HuH-7.5 (cell line): ENCODE measurements around the gene NCR2.
A peak's percentile ranks its signal among the peaks of the same experiment; 100 is the strongest.
"Not testable (repeated sequence)": the region's sequence is repeated elsewhere in the genome, so short reads cannot be mapped to it uniquely, and the experiment has no call there.

Experiments used
- DNase-seq: peaks from one replicate; pipeline ENCODE4 v3.0.0; 2011; ENCODE audit warnings: low spot score

Gene NCR2, protein sequence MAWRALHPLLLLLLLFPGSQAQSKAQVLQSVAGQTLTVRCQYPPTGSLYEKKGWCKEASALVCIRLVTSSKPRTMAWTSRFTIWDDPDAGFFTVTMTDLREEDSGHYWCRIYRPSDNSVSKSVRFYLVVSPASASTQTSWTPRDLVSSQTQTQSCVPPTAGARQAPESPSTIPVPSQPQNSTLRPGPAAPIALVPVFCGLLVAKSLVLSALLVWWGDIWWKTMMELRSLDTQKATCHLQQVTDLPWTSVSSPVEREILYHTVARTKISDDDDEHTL

GRCh38 chr6:41335296-41335695 is at the start of gene NCR2:
TSS of gene NCR2 (plus strand) at chr6:41335608. CDS start at chr6:41335877, 269 bp downstream.
- no peak for DNase-seq

GRCh38 chr6:41286544-41287346 is 48.7 kb upstream of the NCR2 start, which contains the start of gene TREM1:
TSS of gene TREM1 (minus strand) at chr6:41286682. CDS start at chr6:41286655, 27 bp downstream.
- no peak for DNase-seq

- DNase-seq, result no peak
Measured at GRCh38 chr6:41288030-41288753, 47.2 kb upstream of the NCR2 start.

- DNase-seq, result no peak
Measured at GRCh38 chr6:41288754-41289129, 46.7 kb upstream of the NCR2 start.

GRCh38 chr6:41289815-41290214 is 45.6 kb upstream of the NCR2 start:
- no peak for DNase-seq

DNA sequence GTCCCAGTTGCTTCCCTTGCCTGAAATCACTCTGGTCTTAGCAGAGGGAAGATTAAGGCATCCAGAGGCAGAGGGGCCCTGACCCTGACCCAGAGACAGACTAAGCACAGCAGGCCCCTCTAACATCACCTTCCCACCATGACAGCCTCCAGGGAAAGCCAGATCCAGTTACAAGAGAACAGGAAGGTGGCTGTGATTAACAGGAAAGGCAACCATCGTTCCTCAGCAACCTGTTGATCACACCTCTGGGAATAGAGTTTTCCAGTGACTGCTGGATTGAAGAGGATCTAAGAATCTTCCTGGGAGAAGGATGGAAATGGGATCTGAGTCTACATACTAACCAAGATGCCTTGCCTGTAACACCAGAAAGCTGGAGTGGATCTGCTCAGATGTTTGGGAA is 43.7 kb upstream of the NCR2 start:
- no peak for DNase-seq

DNA sequence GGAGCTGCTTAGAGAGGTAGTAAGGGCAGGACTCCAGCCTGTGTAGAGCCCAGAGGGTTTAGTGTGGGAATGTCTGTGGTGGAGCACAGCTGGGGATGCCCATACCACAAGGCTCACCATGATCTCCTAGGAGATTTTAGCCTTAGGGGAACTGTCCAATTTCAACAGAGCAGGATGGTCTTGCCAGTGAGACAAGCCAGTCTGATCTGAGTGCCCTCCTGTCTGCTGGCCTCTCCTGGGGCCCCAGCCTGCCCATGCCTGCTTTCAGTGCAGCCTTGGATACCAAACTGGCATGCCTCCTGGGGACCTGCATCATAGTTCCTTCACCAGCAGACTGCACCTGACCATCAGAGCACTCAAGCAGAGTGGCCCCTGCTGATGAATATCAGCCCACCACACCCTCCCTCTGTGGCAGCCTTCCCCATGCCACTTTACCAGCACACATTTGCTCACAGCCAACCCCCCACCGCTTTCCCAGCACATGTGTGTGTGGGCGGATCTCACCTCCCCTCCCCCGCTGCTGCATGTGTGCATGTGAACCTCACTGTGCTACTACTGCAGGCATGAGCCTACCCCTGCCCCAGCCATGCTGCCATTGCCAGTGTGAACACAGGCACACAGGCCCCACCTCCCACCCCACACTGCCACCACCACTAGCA is 41.1 kb upstream of the NCR2 start:
- DNase-seq, result no peak

- not testable (repeated sequence) for DNase-seq
Measured at GRCh38 chr6:41297248-41297647, 38.2 kb upstream of the NCR2 start.

- DNase-seq, result no peak
Measured at GRCh38 chr6:41298785-41299502, 36.5 kb upstream of the NCR2 start.

- no peak for DNase-seq
Measured at GRCh38 chr6:41302638-41303037, 32.8 kb upstream of the NCR2 start.

GRCh38 chr6:41306187-41306854 is 29.1 kb upstream of the NCR2 start:
- DNase-seq, result peak; percentile 20

- no peak for DNase-seq
Measured at GRCh38 chr6:41315203-41315602, 20.2 kb upstream of the NCR2 start.

- DNase-seq, result no peak
Measured at GRCh38 chr6:41315943-41316620, 19.3 kb upstream of the NCR2 start.

DNA sequence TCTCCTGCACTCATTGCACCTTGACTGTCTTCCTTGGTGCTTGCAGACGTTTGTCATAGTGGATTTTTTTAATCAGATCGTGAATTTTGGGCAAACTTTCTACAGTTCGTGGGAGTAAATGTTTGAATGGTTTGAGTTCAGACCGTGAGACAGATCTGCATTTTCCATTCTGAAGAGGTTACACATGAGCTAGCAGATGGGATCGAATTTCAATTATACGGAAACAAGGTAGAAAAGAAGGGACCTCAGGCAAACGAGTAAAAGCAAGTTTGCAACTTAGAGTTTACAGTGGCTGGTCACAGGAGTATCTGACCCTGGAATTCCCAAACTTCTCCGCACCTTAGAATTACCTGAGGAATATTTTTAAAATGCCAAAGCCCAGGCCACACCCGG is 17.2 kb upstream of the NCR2 start:
- DNase-seq, result no peak

- peak; percentile 39 for DNase-seq
Measured at GRCh38 chr6:41318654-41319565, 16.5 kb upstream of the NCR2 start.

DNA sequence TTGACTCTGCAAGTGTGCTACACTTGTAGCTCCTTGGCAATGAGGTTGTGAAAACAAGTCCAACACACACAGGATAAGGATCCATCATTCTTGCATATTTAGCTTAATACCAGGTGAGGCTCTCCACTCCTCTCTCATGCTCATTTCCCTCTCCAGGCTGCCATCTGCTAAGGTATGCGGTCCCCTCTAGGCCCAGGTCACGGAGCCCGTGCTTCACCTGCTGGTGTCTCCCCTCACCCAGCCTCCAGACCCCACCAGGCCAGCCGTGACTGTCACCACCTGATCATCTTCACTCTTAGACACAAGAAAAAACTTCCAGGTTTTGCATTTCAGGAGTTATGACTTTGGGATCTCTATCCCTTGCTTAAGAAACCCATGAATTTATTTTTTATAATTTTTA is 14.2 kb upstream of the NCR2 start:
- no peak for DNase-seq

DNA sequence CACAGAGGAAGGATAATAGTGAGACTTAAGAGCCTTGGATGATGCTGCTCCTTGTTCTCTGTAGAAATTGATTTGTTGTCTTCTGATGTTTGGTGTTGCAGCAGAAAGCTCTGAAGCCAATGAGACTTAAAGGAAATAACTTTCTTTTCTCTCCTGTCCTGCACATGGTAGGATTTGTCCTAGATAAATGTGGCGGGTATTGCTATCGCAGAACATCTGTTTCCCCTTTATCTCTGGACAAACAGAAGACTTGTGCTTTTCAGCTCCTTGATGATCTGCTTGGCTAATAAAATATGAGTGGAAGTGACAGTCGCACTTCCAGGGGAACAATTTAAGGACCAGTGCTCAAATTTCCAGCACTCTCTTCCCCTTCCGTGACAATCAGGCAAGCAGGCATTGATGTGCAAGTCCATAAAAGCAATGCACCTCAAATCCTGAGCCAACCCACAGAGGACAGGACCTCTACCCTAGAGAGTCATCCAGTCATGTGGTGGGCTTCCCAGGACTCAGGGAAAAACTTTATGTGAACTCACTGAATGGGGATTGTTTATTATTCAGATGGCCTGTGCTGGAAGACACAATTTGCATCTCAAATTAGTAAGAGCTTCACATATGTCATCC is 9.9 kb upstream of the NCR2 start:
- DNase-seq, result no peak

DNA sequence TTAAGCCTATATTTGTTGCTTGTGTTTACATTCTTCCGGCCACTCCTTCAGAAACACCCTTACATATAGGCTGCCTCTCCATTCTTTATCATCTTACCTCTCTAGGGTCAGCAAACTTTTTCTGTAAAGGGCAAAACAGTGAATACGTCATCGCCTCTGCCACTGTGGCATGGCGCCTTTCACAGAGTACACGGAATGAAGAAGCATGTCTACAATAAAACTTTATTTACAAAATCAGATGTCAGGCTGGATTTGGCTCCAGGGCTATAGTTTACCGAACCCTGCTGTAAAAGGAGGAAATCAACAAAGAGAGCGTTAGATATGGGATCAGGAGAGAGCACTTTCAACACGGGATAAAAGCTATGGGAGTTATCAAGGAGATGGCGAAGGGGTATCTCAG is 9.3 kb upstream of the NCR2 start:
- DNase-seq, result no peak

DNA sequence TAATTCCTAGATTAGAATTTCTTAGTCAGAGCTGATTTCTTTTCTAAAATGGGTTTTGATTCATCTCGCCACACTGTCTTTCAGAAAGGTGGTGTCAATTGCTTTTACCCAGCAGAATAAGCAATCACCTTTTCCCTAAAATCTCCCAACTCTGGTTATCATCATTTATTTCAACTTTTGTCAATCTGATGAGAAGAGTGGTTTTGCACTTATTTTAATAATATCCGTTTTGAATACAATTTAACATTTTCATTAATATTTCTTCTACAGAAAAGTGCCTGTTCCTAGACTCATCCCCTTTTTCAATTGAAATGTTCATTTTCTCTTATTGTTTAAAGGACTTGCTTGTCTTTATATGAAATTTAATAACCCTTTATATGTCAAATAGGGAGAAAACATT is 8.2 kb upstream of the NCR2 start:
- no peak for DNase-seq
